T-helper 2 cell treated with Interferon-gamma antibody and Interleukin-4, amounts not matched to agents 5 μg/mL and 100 μg/mL, for 36 hours (primary cell): ENCODE data around the gene RPSA.
"Not testable (repeated sequence)": the region's sequence is repeated elsewhere in the genome, so short reads cannot be mapped to it uniquely, and the experiment has no call there.

Source experiments
- DNase-seq: peaks from one replicate; pipeline ENCODE4 v3.0.0; 2021; ENCODE audit warnings: low spot score
- H3K27ac Mint-ChIP-seq: one replicate; pipeline ENCODE4 v1.8.0; 2021; ENCODE audit warnings: mild to moderate bottlenecking, mixed read lengths
- H3K27me3 Mint-ChIP-seq: one replicate; pipeline ENCODE4 v1.8.0; 2021; ENCODE audit warnings: low read depth, mixed read lengths
- H3K36me3 Mint-ChIP-seq: one replicate; pipeline ENCODE4 v1.8.0; 2021; ENCODE audit warnings: low read depth, mixed read lengths
- H3K4me1 Mint-ChIP-seq: one replicate; pipeline ENCODE4 v1.8.0; 2021; ENCODE audit warnings: low read depth, mixed read lengths
- H3K4me3 Mint-ChIP-seq: one replicate; pipeline ENCODE4 v1.8.0; 2022; ENCODE audit warnings: mild to moderate bottlenecking, moderate library complexity, mixed read lengths
- H3K9me3 Mint-ChIP-seq: one replicate; pipeline ENCODE4 v1.8.0; 2021; ENCODE audit warnings: mixed read lengths

Gene RPSA

DNA sequence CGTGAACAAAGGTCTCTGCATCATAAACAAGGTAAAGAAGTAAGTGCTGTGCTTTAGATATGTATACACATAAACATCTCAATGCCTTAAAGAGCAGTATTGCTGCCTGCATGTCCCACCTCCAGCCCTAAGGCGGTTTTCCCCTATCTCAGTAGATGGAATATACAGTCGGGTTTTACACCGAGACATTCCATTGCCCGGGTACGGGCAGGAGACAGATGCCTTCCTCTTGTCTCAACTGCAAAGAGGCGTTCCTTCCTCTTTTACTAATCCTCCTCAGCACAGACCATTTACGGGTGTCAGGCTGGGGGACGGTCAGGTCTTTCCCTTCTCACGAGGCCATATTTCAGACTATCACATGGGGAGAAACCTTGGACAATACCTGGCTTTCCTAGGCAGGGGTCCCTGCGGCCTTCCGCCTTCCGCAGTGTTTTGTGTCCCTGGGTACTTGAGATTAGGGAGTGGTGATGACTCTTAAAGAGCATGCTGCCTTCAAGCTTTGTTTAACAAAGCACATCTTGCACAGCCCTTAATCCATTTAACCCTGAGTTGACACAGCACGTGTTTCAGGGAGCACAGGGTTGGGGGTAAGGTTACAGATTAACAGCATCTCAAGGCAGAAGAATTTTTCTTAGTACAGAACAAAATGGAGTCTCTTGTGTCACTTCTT is 12.2 kb downstream of the RPSA start:
- not testable (repeated sequence) for H3K4me3 Mint-ChIP-seq, DNase-seq, H3K4me1 Mint-ChIP-seq, H3K27me3 Mint-ChIP-seq, H3K27ac Mint-ChIP-seq, H3K9me3 Mint-ChIP-seq
- H3K36me3 Mint-ChIP-seq, result peaks cover 14% of the 10 kb centered on the region

DNA sequence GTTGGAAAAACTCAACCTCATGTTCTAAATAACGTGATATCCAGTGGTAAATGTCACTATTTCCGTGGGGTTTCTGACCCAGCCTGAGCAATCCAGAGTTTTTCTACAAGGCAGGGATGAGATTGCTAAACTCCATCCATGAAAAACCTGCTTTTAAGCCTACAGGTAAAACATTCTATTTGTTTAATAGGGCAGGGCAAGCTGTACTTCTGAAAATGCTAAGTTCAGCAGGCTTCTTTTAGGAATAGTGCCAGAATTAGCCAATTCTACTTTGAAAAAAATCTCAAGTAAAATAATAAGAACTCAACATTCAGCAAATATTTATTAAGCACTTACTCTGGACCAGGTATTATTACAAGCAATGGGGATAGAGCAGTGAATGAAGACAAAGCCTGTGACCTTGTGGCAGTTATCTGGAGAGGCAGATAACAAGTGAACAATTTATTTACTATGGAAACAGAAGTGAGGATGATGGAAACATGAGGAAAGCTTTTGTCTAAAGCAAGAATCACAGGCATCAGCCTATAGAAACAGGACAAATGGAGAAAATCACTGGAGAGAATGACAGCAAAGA is 13.3 kb downstream of the RPSA start:
- DNase-seq, result no peak
- no peaks in the 10 kb centered on the region for H3K9me3 Mint-ChIP-seq
- H3K27ac Mint-ChIP-seq, result no peak overlapping the region
- H3K36me3 Mint-ChIP-seq, result peaks cover 4% of the 10 kb centered on the region
- peaks cover 7% of the 10 kb centered on the region for H3K27me3 Mint-ChIP-seq
- no peaks in the 10 kb centered on the region for H3K4me1 Mint-ChIP-seq
- no peak overlapping the region for H3K4me3 Mint-ChIP-seq

DNA sequence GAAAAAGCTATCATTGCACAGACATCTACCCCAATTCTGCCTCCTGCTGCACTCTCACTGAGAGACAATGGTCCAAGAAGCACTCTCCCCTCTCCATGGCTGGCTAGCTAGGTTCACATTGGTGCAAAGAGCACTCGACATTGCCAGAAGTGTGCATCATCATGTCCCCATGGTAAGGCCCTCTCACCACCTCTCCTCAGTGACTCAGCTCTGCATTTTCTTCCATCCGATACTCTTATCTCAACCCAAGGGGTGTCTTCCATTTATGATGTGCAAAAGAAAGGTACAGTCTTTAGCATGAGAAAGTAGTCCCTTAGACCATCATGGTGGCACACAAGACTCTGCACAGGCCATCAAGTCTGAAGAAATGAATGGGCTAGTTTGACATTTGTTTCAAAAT is 14.0 kb downstream of the RPSA start:
- H3K36me3 Mint-ChIP-seq, result peaks cover 2% of the 10 kb centered on the region
- no peaks in the 10 kb centered on the region for H3K4me1 Mint-ChIP-seq

GRCh38 chr3:39423436-39423970 is 17.0 kb downstream of the RPSA start:
- no peak for DNase-seq
- Mint-ChIP-seq H3K4me3 (no peak overlapping the region), H3K36me3 (no peaks in the 10 kb centered on the region), H3K27me3 (peaks cover 3% of the 10 kb centered on the region), H3K27ac (no peak overlapping the region), H3K9me3 (no peaks in the 10 kb centered on the region), H3K4me1 (no peaks in the 10 kb centered on the region)

More for the DNA sequence above, 14.0 kb downstream of the RPSA start:
- peaks cover 7% of the 10 kb centered on the region for H3K27me3 Mint-ChIP-seq
- no peak for DNase-seq
- H3K9me3 Mint-ChIP-seq, result no peaks in the 10 kb centered on the region
- H3K27ac Mint-ChIP-seq, result no peak overlapping the region
- H3K4me3 Mint-ChIP-seq, result no peak overlapping the region

GRCh38 chr3:39426312-39426711 is 19.8 kb downstream of the RPSA start:
- no peak for DNase-seq
- Mint-ChIP-seq H3K4me3 (no peak overlapping the region), H3K36me3 (no peaks in the 10 kb centered on the region), H3K4me1 (no peaks in the 10 kb centered on the region), H3K27me3 (no peaks in the 10 kb centered on the region), H3K9me3 (no peaks in the 10 kb centered on the region), H3K27ac (no peak overlapping the region)

DNA sequence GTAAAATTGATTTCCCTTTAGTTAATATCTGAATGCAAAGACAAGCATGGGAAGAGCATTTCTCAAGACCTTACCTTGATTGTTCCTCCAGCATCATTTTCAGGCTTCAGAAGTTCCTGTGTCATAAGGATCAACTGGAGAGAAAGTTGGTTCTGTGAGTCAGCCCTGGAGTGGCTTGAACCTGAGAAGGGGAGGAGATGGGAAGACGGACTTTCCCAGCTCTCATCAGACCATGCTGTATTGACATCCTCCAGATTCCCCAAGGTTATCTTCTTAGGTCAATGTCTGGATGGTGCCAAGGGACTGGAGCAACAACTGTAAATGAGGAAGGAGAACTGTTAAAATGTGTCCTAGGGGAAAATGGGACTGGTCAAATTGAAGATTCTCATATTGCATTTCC is 21.0 kb downstream of the RPSA start:
- no peak for DNase-seq
- H3K27ac Mint-ChIP-seq, result no peak overlapping the region
- no peaks in the 10 kb centered on the region for H3K36me3 Mint-ChIP-seq
- no peaks in the 10 kb centered on the region for H3K9me3 Mint-ChIP-seq
- no peaks in the 10 kb centered on the region for H3K4me1 Mint-ChIP-seq
- H3K4me3 Mint-ChIP-seq, result no peak overlapping the region
- no peaks in the 10 kb centered on the region for H3K27me3 Mint-ChIP-seq

DNA sequence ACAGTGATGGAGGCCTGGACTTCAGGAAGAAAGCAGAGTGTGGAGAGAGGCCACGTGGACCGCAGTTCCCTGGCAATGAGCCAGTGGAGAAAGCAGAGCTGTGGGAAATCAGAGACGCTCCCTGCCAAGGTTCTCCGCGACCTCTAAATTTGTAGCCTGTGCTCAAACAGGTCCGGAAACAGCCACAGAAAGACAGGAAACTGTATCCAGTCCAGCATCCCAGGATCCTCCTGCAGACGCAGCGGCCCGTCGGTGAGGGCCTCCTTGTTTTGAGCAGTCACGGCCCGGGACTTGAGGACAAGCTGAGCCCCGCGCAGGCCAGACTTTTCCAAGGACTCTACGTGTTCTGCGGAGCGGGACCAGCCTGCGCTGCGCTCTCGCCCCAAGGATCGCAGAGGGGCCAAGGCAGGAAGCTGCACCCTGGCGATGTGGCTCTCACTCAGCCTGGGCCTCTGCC is 22.3 kb downstream of the RPSA start:
- DNase-seq, result no peak
- H3K4me3 Mint-ChIP-seq, result no peak overlapping the region

DNA sequence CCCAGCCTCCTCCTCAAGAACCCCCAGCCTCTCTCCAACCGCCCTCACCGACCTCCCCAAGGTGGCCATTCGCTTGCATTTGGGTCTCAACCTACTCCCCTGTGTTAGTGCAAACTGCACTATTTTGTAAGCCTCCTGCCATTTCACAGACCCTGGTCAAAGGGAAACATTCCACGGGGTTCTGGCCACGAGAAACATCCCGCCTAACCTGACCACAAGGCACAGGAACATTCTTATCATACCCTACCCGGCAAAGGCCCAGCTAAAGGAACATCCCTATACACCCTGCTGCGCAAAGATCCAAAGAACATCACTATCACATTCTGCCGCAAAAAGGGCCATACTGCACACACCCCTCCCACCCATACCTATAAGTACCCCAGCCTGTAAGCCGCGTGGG is 22.9 kb downstream of the RPSA start:
- H3K27ac Mint-ChIP-seq, result no peak overlapping the region
- H3K4me3 Mint-ChIP-seq, result no peak overlapping the region
- H3K4me1 Mint-ChIP-seq, result no peaks in the 10 kb centered on the region
- no peaks in the 10 kb centered on the region for H3K9me3 Mint-ChIP-seq
- no peak for DNase-seq
- H3K36me3 Mint-ChIP-seq, result no peaks in the 10 kb centered on the region
- no peaks in the 10 kb centered on the region for H3K27me3 Mint-ChIP-seq

More for the DNA sequence above, 22.3 kb downstream of the RPSA start:
- no peak overlapping the region for H3K27ac Mint-ChIP-seq
- H3K36me3 Mint-ChIP-seq, result no peaks in the 10 kb centered on the region
- no peaks in the 10 kb centered on the region for H3K27me3 Mint-ChIP-seq
- no peaks in the 10 kb centered on the region for H3K4me1 Mint-ChIP-seq
- H3K9me3 Mint-ChIP-seq, result no peaks in the 10 kb centered on the region

DNA sequence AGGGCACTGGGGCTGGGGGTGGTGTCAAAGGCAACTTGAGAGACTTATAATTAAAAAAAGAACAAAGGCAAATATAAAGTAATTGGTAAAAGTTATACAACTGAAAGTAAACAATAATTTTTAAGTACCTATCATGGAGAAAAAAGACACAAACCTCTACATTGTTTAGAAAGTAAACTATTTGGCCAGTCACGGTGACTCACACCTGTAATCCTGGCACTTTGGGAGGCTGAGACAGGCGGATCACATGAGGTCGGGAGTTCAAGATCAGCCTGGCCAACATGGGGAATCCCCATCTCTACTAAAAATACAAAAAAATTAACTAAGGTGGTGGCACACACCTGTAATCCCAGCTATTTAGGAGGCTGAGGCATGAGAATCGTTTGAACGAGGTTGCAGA is 25.8 kb downstream of the RPSA start:
- DNase-seq, result no peak
- Mint-ChIP-seq H3K4me1 (no peaks in the 10 kb centered on the region), H3K4me3 (no peak overlapping the region), H3K27ac (no peak overlapping the region), H3K9me3 (no peaks in the 10 kb centered on the region), H3K27me3 (peaks cover 2% of the 10 kb centered on the region), H3K36me3 (no peaks in the 10 kb centered on the region)

- Mint-ChIP-seq H3K4me3 (no peak overlapping the region), H3K9me3 (no peaks in the 10 kb centered on the region), H3K27me3 (peaks cover 5% of the 10 kb centered on the region), H3K36me3 (no peaks in the 10 kb centered on the region), H3K27ac (no peak overlapping the region), H3K4me1 (no peaks in the 10 kb centered on the region)
- no peak for DNase-seq
These were observed 27.1 kb downstream of the RPSA start for GRCh38 chr3:39433642-39434041.

- no peaks in the 10 kb centered on the region for H3K36me3 Mint-ChIP-seq
- no peaks in the 10 kb centered on the region for H3K9me3 Mint-ChIP-seq
- no peaks in the 10 kb centered on the region for H3K4me1 Mint-ChIP-seq
- no peak for DNase-seq
- H3K4me3 Mint-ChIP-seq, result no peak overlapping the region
- H3K27me3 Mint-ChIP-seq, result peaks cover 5% of the 10 kb centered on the region
- H3K27ac Mint-ChIP-seq, result no peak overlapping the region
These were observed 28.1 kb downstream of the RPSA start for GRCh38 chr3:39434574-39434973.

DNA sequence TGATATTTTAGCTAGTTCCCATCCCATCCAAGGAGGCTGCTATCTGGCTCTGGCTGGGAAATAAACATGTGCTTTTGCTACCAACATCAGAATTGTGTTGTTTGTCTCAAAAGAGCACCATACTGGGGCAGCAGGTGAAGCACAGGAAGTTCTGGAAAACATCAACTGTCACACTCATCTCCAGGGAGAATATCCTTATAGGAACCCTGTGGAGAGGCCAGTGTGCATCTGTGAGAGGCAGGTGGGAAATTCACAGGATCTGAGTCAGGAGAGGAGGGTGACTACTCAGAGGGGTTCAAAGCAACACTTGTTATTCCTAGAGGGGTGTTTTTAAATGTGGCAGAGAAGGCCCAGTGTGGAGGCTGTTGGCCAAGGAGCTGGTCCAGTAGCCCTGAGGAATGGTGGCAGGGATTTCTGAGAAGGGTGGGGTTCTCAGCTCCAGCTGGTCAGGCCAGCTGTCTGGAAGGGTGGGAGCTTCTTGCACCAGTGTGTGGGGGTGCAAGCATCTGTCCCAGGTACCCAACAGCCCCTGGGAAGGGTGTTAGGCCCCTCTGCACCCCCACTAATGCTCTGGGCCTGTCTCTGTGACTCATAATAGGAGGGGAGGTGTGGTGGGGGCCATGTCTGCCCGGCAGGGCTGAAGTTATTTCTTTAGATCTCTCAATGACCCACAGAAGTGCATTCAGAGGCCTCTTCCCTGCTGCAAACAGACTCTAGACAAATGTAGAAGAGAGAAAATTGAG is 28.7 kb downstream of the RPSA start:
- DNase-seq, result no peak
- no peak overlapping the region for H3K27ac Mint-ChIP-seq
- no peaks in the 10 kb centered on the region for H3K4me1 Mint-ChIP-seq
- no peak overlapping the region for H3K4me3 Mint-ChIP-seq
- H3K9me3 Mint-ChIP-seq, result no peaks in the 10 kb centered on the region
- peaks cover 5% of the 10 kb centered on the region for H3K27me3 Mint-ChIP-seq
- no peaks in the 10 kb centered on the region for H3K36me3 Mint-ChIP-seq

DNA sequence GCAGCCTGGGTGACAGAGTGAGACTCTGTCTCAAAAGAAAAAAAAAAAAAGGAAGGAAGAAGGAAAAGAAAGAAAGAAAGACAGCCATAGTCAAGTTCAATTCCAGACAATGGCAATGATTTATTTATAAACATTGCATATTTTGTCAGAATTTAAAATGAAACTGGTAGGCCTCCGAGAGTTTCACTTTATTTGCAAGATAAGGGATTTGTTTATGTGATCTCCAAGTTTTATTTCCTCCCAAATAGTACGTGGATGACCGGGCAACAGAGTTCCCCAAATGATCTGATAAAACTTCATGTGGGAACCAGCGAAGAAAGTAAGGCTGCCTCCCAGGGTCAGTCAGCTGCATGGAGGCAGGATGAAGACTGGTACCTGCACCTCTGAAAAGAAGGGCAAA is 32.4 kb downstream of the RPSA start:
- no peak for DNase-seq
- no peaks in the 10 kb centered on the region for H3K9me3 Mint-ChIP-seq
- peaks cover 6% of the 10 kb centered on the region for H3K27me3 Mint-ChIP-seq
- no peaks in the 10 kb centered on the region for H3K4me1 Mint-ChIP-seq
- H3K36me3 Mint-ChIP-seq, result no peaks in the 10 kb centered on the region
- no peak overlapping the region for H3K4me3 Mint-ChIP-seq
- H3K27ac Mint-ChIP-seq, result no peak overlapping the region

DNA sequence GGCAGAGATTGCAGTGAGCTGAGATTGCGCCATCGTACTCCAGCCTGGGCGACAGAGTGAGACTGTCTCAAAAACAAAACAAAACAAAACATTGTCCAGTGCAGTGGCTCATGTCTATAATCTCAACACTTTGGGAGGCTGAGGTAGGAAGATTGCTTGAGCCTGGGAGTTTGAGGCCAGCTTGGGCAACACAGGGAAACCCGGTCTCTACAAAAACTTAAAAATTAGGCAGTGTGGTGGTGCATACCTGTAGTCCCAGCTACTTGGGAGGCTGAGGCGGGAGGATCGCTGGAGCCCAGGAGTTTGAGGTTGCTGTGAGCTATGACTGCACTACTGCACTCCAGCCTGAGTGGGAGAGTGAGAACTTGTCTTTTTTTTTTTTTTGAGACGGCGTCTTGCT is 33.8 kb downstream of the RPSA start:
- Mint-ChIP-seq H3K4me3 (no peak overlapping the region), H3K27ac (no peak overlapping the region), H3K27me3 (peaks cover 7% of the 10 kb centered on the region), H3K9me3 (no peaks in the 10 kb centered on the region), H3K36me3 (no peaks in the 10 kb centered on the region), H3K4me1 (no peaks in the 10 kb centered on the region)
- no peak for DNase-seq
